22Rv1 (cell line): ENCODE measurements around the gene ALKBH6.

Experiments used
- H3K27ac ChIP-seq: fragments of 450-650 bp; 2 replicates; pipeline ENCODE4 v1.5.1; 2017
- CTCF ChIP-seq: fragments of 450-650 bp; IDR thresholded peaks from 2 replicates; pipeline ENCODE4 v1.5.1; 2017; ENCODE audit warnings: mild to moderate bottlenecking
- ZFX ChIP-seq: fragments of 450-650 bp; IDR thresholded peaks from 2 replicates; pipeline ENCODE4 v1.6.1; 2017; ENCODE audit warnings: antibody characterized with exemption, borderline replicate concordance

The ALKBH6 gene

GRCh38 chr19:35990771-35991730, 23.0 kb downstream of the ALKBH6 start:
- TF ChIP-seq CTCF: no peak
- TF ChIP-seq ZFX: no peak

GRCh38 chr19:35990156-35990555, 23.9 kb downstream of the ALKBH6 start:
- no peak overlapping the region for H3K27ac ChIP-seq
- no peak for TF ChIP-seq CTCF
- TF ChIP-seq ZFX: no peak

More at GRCh38 chr19:35990771-35991730, 23.0 kb downstream of the ALKBH6 start:
- H3K27ac ChIP-seq: no peak overlapping the region

- TF ChIP-seq CTCF (no peak), ZFX (no peak)
- no peak overlapping the region for H3K27ac ChIP-seq
Observed at GRCh38 chr19:35988824-35989223, 25.2 kb downstream of the ALKBH6 start.

GRCh38 chr19:35987571-35987896, 26.5 kb downstream of the ALKBH6 start:
- peak overlapping the region; percentile 49 for H3K27ac ChIP-seq
- TF ChIP-seq CTCF (peak; percentile 58), ZFX (no peak)

- H3K27ac ChIP-seq: peak overlapping the region; percentile 49
- TF ChIP-seq CTCF: no peak
- TF ChIP-seq ZFX: no peak
Observed at GRCh38 chr19:35986664-35987570, 27.1 kb downstream of the ALKBH6 start.

- TF ChIP-seq CTCF (no peak), ZFX (no peak)
Observed at GRCh38 chr19:35986111-35986510, 27.9 kb downstream of the ALKBH6 start.

More at GRCh38 chr19:35986111-35986510, 27.9 kb downstream of the ALKBH6 start:
- H3K27ac ChIP-seq: no peak overlapping the region
